Gastroesophageal sphincter (tissue), 3 donors: Measurements from ENCODE around the gene FN1.

Source experiments
- EP300 ChIP-seq: sonication (generic); formaldehyde crosslinking; IDR thresholded peaks from one replicate; pipeline ENCODE4 v1.6.1; 2017; ENCODE audit warnings: antibody characterized with exemption, mild to moderate bottlenecking
- TF ChIP-seq, protein P1 (sequence below), 4 experiments: fragments of 200-600 bp in 2 of 4; fragments of 450-650 bp in 2 of 4; sonication (generic) in 1 of 4; IDR thresholded peaks; one replicate each; pipeline ENCODE4 v1.5.1; 2017 to 2019; ENCODE audit warnings: antibody characterized with exemption in 4 of 4, mild to moderate bottlenecking in 2 of 4, moderate library complexity in 2 of 4

GRCh38 chr2:215447056-215447455 lies 11.2 kb upstream of the FN1 start:
- TF ChIP-seq, protein P1, sequence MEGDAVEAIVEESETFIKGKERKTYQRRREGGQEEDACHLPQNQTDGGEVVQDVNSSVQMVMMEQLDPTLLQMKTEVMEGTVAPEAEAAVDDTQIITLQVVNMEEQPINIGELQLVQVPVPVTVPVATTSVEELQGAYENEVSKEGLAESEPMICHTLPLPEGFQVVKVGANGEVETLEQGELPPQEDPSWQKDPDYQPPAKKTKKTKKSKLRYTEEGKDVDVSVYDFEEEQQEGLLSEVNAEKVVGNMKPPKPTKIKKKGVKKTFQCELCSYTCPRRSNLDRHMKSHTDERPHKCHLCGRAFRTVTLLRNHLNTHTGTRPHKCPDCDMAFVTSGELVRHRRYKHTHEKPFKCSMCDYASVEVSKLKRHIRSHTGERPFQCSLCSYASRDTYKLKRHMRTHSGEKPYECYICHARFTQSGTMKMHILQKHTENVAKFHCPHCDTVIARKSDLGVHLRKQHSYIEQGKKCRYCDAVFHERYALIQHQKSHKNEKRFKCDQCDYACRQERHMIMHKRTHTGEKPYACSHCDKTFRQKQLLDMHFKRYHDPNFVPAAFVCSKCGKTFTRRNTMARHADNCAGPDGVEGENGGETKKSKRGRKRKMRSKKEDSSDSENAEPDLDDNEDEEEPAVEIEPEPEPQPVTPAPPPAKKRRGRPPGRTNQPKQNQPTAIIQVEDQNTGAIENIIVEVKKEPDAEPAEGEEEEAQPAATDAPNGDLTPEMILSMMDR (IDR thresholded peaks at IDR 0.05), result no peak
- TF ChIP-seq EP300, result no peak
